Measurements from ENCODE around the gene FAM107B.

GRCh38 chr10:14510346-14510745 is 264.4 kb downstream of the FAM107B start:
- no peak for TF ChIP-seq GATA2 (IDR thresholded peaks at IDR 0.05; ENCODE audit: low read depth, low read length)
- no peak for TF ChIP-seq GATA3 (IDR thresholded peaks at IDR 0.05; ENCODE audit: low read depth, low read length)
